IMR-90 (cell line): Measurements from ENCODE around the gene ERC2. TPM values are rescaled to one million over a fixed set of nuclear protein-coding genes. Genes with fewer than 3 reads are reported as not detected.
A peak's percentile ranks its signal among the peaks of the same experiment; 100 is the strongest.

ENCODE experiments used
- ATAC-seq: fragments of 200-7000 bp; cut with Tn5 transposase; 2 replicates; pipeline ENCODE4 v1.9.1; 2020; ENCODE audit warnings: low read depth, mild to moderate bottlenecking, moderate library complexity
- BruUV-seq: library from RNA; stranded (reverse); fragments of 400-500 nt; replicated peaks from 2 replicates; lab custom pipeline; 2021; lab: Mats Ljungman, UMichigan
- CTCF ChIA-PET: fragments of 300-600 bp; formaldehyde crosslinking; extraction: SDS; loops from one replicate; lab custom pipeline; 2021; ENCODE audit warnings: antibody characterized with exemption; lab: Yijun Ruan, JAX
- POLR2A ChIA-PET: fragments of 300-600 bp; sonication (Branson Sonifier 250); formaldehyde crosslinking; loops from one replicate; lab custom pipeline; 2022; ENCODE audit warnings: antibody characterized with exemption; ENCODE audit not compliant: unreplicated experiment; lab: Charles Lee
- DNase-seq: peaks from one replicate; pipeline ENCODE4 v3.0.0; 2013
- H2AFZ ChIP-seq: replicated peaks from 2 replicates; pipeline ENCODE3; 2013; ENCODE audit warnings: low read length, mild to moderate bottlenecking; ENCODE audit not compliant: poor library complexity
- H2AK5ac ChIP-seq: 2 replicates; pipeline ENCODE4 v1.6.1; 2013; ENCODE audit warnings: low read depth, low read length, inconsistent platforms
- H2AK9ac ChIP-seq: replicated peaks from 2 replicates; pipeline ENCODE3; 2013; ENCODE audit warnings: mild to moderate bottlenecking, low read depth, low read length, moderate library complexity; ENCODE audit not compliant: poor library complexity
- H2BK120ac ChIP-seq: 2 replicates; pipeline ENCODE4 v1.6.1; 2013; ENCODE audit warnings: low read depth, low read length, inconsistent platforms
- H2BK15ac ChIP-seq: 3 replicates; pipeline ENCODE4 v1.6.1; 2013; ENCODE audit warnings: low read depth, low read length, inconsistent platforms
- H2BK20ac ChIP-seq: 2 replicates; pipeline ENCODE4 v1.6.1; 2013; ENCODE audit warnings: low read depth, mild to moderate bottlenecking, inconsistent platforms, low read length, moderate library complexity
- H2BK5ac ChIP-seq: 2 replicates; pipeline ENCODE4 v1.6.1; 2013; ENCODE audit warnings: mild to moderate bottlenecking, low read depth, low read length, inconsistent platforms; ENCODE audit not compliant: poor library complexity, severe bottlenecking
- H3K14ac ChIP-seq: replicated peaks from 2 replicates; pipeline ENCODE4 v1.6.1; 2013; ENCODE audit warnings: low read depth, low read length, inconsistent platforms
- H3K18ac ChIP-seq: 2 replicates; pipeline ENCODE4 v1.6.1; 2013; ENCODE audit warnings: low read depth, low read length, control low read depth
- H3K23ac ChIP-seq: 2 replicates; pipeline ENCODE4 v1.6.1; 2013; ENCODE audit warnings: low read depth, low read length, inconsistent platforms
- H3K27ac ChIP-seq: 2 replicates; pipeline ENCODE4 v1.5.1; 2013; ENCODE audit warnings: mild to moderate bottlenecking, control low read depth, low read length; ENCODE audit not compliant: insufficient read depth
- H3K27me3 ChIP-seq: 2 replicates; pipeline ENCODE4 v1.6.1; 2013; ENCODE audit warnings: low read length; ENCODE audit not compliant: control insufficient read depth, insufficient read depth
- H3K36me3 ChIP-seq: 2 replicates; pipeline ENCODE4 v1.6.1; 2013; ENCODE audit warnings: low read length, mixed read lengths; ENCODE audit not compliant: control insufficient read depth, insufficient read depth
- H3K4ac ChIP-seq: 2 replicates; pipeline ENCODE4 v1.6.1; 2013; ENCODE audit warnings: low read depth, low read length, inconsistent platforms
- H3K4me1 ChIP-seq: 2 replicates; pipeline ENCODE4 v1.6.1; 2013; ENCODE audit warnings: low read length, mixed read lengths; ENCODE audit not compliant: control insufficient read depth, insufficient read depth
- H3K4me2 ChIP-seq: 2 replicates; pipeline ENCODE4 v1.6.1; 2013; ENCODE audit warnings: low read depth, mild to moderate bottlenecking, control low read depth, low read length, moderate library complexity
- H3K4me3 ChIP-seq: 2 replicates; pipeline ENCODE4 v1.5.1; 2013; ENCODE audit warnings: low read depth, mild to moderate bottlenecking, control low read depth, low read length, moderate library complexity; ENCODE audit not compliant: insufficient read depth
- H3K56ac ChIP-seq: 2 replicates; pipeline ENCODE4 v1.6.1; 2013; ENCODE audit warnings: low read length, inconsistent platforms; ENCODE audit not compliant: insufficient read depth; ENCODE audit errors: extremely low read depth
- H3K79me1 ChIP-seq, 2 experiments: 2 replicates each; pipeline ENCODE4 v1.6.1; 2013; ENCODE audit warnings: low read length in 2 of 2, inconsistent platforms in 1 of 2, low read depth in 1 of 2
- H3K9ac ChIP-seq: 2 replicates; pipeline ENCODE4 v1.6.1; 2013; ENCODE audit warnings: low read depth, low read length, control low read depth
- H3K9me1 ChIP-seq: 2 replicates; pipeline ENCODE4 v1.6.1; 2013; ENCODE audit warnings: low read length, inconsistent platforms; ENCODE audit not compliant: insufficient read depth
- H3K9me3 ChIP-seq: 2 replicates; pipeline ENCODE4 v1.6.1; 2013; ENCODE audit warnings: low read length; ENCODE audit not compliant: control insufficient read depth, insufficient read depth
- H4K20me1 ChIP-seq: 2 replicates; pipeline ENCODE4 v1.6.1; 2013; ENCODE audit warnings: low read length, inconsistent platforms; ENCODE audit not compliant: insufficient read depth
- H4K5ac ChIP-seq: 2 replicates; pipeline ENCODE4 v1.6.1; 2013; ENCODE audit warnings: mild to moderate bottlenecking, low read depth, low read length, control low read depth
- H4K8ac ChIP-seq, 2 experiments: 2 replicates each; pipeline ENCODE4 v1.6.1; 2013; ENCODE audit warnings: low read depth in 2 of 2, low read length in 2 of 2, control low read depth in 1 of 2, inconsistent platforms in 1 of 2
- H4K91ac ChIP-seq: 2 replicates; pipeline ENCODE4 v1.6.1; 2013; ENCODE audit warnings: low read depth, low read length, inconsistent platforms; ENCODE audit not compliant: insufficient read depth
- BHLHE40 ChIP-seq: fragments of 150-350 bp; IDR thresholded peaks from 2 replicates; pipeline ENCODE4 v1.6.1; 2016; ENCODE audit warnings: mild to moderate bottlenecking, low read depth, low read length
- MXI1 ChIP-seq: IDR thresholded peaks from 2 replicates; pipeline ENCODE4 v1.6.1; 2012; ENCODE audit warnings: low read depth, mild to moderate bottlenecking, low read length, moderate library complexity, borderline replicate concordance
- USF2 ChIP-seq: fragments of 150-350 bp; IDR thresholded peaks from 2 replicates; pipeline ENCODE4 v1.6.1; 2017; ENCODE audit warnings: mild to moderate bottlenecking, antibody characterized with exemption, low read length, low read depth
- WGBS, 2 experiments: methylation state at CpG; one replicate each; pipeline versions ENCODE4 v1.1.5 to v1.1.7; 2013; ENCODE audit warnings: missing lambda C conversion rate in 2 of 2; ENCODE audit not compliant: insufficient read length in 1 of 2; ENCODE audit errors: extremely low coverage in 2 of 2; 5-methylcytosine and 5-hydroxymethylcytosine counted together
- dilution Hi-C: fragments of 300-500 bp; cut with HindIII; formaldehyde crosslinking; loops from one replicate; pipeline ENCODE4 v1.14.3; 2018; ENCODE audit warnings: low sequenced_read_pairs; ENCODE audit not compliant: unreplicated experiment
- in situ Hi-C: fragments of 300-500 bp; cut with MboI; formaldehyde crosslinking; loops from 3 replicates; pipeline ENCODE4 v1.14.3; 2019; ENCODE audit warnings: low sequenced_read_pairs, inconsistent platforms, mixed read lengths
- intact Hi-C: fragments of 100-400 bp; cut with micrococcal nuclease; formaldehyde crosslinking; loops from 2 replicates; pipeline ENCODE4 v1.10.0; 2022
- polyA plus RNA-seq, 3 experiments: library from polyadenylated mRNA; depleted of rRNA; stranded (reverse); fragments of >200 nt; gene quantifications; 2 replicates each; pipeline ENCODE4 v1.2.3, GENCODE V29; 2012; ENCODE audit warnings: low replicate concordance in 1 of 3
- total RNA-seq: library from RNA; depleted of rRNA; stranded (reverse); fragments of >200 nt; gene quantifications from 2 replicates; pipeline ENCODE4 v1.2.3, GENCODE V29; 2012

Gene ERC2
- total and polyA plus RNA-seq, 2 of the 4 experiments (the other 2 are of a cell fraction): 0.17 to 0.18 TPM

DNA sequence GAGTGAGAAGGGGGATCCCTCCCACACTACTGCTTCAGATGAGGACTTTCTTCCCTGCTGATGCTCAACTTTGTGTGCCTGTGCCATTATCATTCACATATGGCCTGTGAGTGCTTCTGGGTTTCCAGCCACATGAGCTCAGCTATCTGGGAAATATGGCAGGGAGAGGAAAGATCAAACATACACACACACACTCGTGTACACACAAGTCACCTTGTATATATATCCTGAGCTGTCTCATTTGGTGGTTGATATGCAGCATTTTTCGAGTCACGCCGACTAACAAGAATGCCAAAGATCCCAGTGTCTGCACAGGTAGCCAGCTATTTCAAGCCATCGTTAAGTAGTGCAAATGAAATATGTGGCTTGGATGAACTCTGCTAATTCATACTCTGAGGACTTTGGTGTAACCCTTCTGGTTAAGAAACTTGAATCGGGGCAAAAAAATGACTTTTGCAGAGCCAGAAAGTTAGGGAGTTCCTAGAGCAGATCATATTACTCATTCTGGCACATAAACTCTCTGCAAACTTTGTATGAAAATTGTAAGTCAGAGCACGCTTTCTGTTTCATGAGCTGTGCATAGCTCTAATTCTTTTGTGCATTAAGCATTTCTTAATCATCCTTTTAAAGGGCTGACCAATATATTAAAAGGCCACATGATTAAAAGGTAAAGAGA lies 956.2 kb downstream of the ERC2 start:
- ATAC-seq: peak; percentile 93
- ChIA-PET CTCF (interaction anchor here (1.0 to 1.6 kb wide), 2 partner anchors 25 to 151 kb away, joined by 3 to 5 read pairs; partner anchors contain the start of gene WNT5A), POLR2A (no interaction called here)

More for the DNA sequence above, 956.2 kb downstream of the ERC2 start:
- peak overlapping the region; percentile 79 for H3K4me2 ChIP-seq
- peak; percentile 84 for DNase-seq
- H3K9me3 ChIP-seq: no peaks in the 10 kb centered on the region
- H2AK9ac ChIP-seq: peak overlapping the region; percentile 7
- in situ Hi-C loops (no loop called here), intact Hi-C loops (no loop called here), dilution Hi-C loops (no loop called here)
- no peaks in the 10 kb centered on the region for H3K27me3 ChIP-seq
- peak overlapping the region; percentile 19 to 34; a peak in 3 of 4 replicates for H4K8ac ChIP-seq
- TF ChIP-seq BHLHE40 (0 out of 2 replicates have a peak, but pooled peaks have one; percentile 26), USF2 (no peak), MXI1 (no peak)
- H3K14ac ChIP-seq: peak overlapping the region; percentile 47; the same call in 1 of the 2 replicates
- peak overlapping the region; percentile 81 for H2AK5ac ChIP-seq
- no peaks in the 10 kb centered on the region for H3K79me1 ChIP-seq
- no TSS peak for BruUV-seq
- H3K9ac ChIP-seq: peak overlapping the region; percentile 5; the same call in 1 of the 2 replicates
- H2BK20ac ChIP-seq: peak overlapping the region; percentile 76
- H4K5ac ChIP-seq: peak overlapping the region; percentile 0; the same call in 1 of the 2 replicates
- H3K27ac ChIP-seq: peak overlapping the region; percentile 52
- H2BK120ac ChIP-seq: peak overlapping the region; percentile 77
- H2BK5ac ChIP-seq: peak overlapping the region; percentile 44
- peaks cover 12% of the 10 kb centered on the region for H3K9me1 ChIP-seq
- H4K91ac ChIP-seq: peak overlapping the region; percentile 67
- WGBS, 2 experiments: 0% methylated on average over 2 of the region's 7 CpGs; no CpG with 5 or more reads in 1 of the 2 experiments
- peak overlapping the region; percentile 5; the same call in 1 of the 2 replicates for H3K56ac ChIP-seq
- peaks cover 16% of the 10 kb centered on the region for H3K4me1 ChIP-seq
- H2AFZ ChIP-seq: peak overlapping the region; percentile 69
- peak overlapping the region; percentile 13; the same call in 1 of the 2 replicates for H3K4me3 ChIP-seq
- peak overlapping the region; percentile 63 for H3K4ac ChIP-seq
- peak overlapping the region; percentile 38; the same call in 2 of the 3 replicates for H2BK15ac ChIP-seq
- H3K36me3 ChIP-seq: no peaks in the 10 kb centered on the region
- H4K20me1 ChIP-seq: peaks cover 5% of the 10 kb centered on the region; the same call in 1 of the 2 replicates
- peak overlapping the region; percentile 1 for H3K18ac ChIP-seq
- H3K23ac ChIP-seq: peak overlapping the region; percentile 36; the same call in 1 of the 2 replicates
